GM06990 (cell line): Measurements from ENCODE around the gene PUS1.
"Not testable (repeated sequence)": the region's sequence is repeated elsewhere in the genome, so short reads cannot be mapped to it uniquely, and the experiment has no call there.

Experiments
- DNase-seq: peaks from one replicate; pipeline ENCODE4 v3.0.0-alpha.2; 2011; ENCODE audit not compliant: insufficient read length; ENCODE audit errors: extremely low read depth
- H3K27me3 ChIP-seq: replicated peaks from 2 replicates; pipeline ENCODE4 v1.6.0; 2011; ENCODE audit warnings: low read length; ENCODE audit not compliant: control insufficient read depth, insufficient read depth
- H3K36me3 ChIP-seq: 2 replicates; pipeline ENCODE4 v1.5.1; 2011; ENCODE audit warnings: low read length; ENCODE audit not compliant: control insufficient read depth, insufficient read depth
- H3K4me3 ChIP-seq: replicated peaks from 2 replicates; pipeline ENCODE4 v1.5.1; 2011; ENCODE audit warnings: low read depth, mild to moderate bottlenecking, control low read depth, low read length
- CTCF ChIP-seq: IDR thresholded peaks from 2 replicates; pipeline ENCODE4 v1.5.1; 2011; ENCODE audit warnings: low read length, control low read depth, mild to moderate bottlenecking, inconsistent platforms; ENCODE audit not compliant: insufficient read depth, poor library complexity, severe bottlenecking

Gene PUS1

DNA sequence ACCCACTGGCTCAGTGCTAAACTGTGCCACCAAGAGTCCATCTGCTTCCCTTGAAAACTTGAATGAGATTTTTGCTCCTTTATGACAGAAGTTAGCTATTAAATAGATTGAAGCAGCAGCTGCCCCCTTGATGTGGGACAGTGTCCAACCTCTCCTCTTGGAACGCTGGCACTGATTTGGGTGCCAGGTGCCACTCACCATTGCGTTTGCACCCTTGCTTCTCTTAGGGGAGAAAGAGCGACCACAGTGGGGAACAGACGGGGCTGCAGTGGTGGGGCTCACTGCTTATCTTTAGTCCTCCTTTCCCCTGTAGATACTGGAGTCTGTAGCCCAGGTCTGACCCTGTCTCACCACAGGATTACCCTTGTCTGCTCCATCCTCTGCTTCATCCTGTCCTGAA lies 30.0 kb downstream of the PUS1 start:
- DNase-seq, result no peak
- no peak for TF ChIP-seq CTCF
- Histone ChIP-seq H3K36me3 (peaks cover 3% of the 10 kb centered on the region; the same call in 1 of the 2 replicates), H3K27me3 (no peaks in the 10 kb centered on the region), H3K4me3 (no peak overlapping the region)

DNA sequence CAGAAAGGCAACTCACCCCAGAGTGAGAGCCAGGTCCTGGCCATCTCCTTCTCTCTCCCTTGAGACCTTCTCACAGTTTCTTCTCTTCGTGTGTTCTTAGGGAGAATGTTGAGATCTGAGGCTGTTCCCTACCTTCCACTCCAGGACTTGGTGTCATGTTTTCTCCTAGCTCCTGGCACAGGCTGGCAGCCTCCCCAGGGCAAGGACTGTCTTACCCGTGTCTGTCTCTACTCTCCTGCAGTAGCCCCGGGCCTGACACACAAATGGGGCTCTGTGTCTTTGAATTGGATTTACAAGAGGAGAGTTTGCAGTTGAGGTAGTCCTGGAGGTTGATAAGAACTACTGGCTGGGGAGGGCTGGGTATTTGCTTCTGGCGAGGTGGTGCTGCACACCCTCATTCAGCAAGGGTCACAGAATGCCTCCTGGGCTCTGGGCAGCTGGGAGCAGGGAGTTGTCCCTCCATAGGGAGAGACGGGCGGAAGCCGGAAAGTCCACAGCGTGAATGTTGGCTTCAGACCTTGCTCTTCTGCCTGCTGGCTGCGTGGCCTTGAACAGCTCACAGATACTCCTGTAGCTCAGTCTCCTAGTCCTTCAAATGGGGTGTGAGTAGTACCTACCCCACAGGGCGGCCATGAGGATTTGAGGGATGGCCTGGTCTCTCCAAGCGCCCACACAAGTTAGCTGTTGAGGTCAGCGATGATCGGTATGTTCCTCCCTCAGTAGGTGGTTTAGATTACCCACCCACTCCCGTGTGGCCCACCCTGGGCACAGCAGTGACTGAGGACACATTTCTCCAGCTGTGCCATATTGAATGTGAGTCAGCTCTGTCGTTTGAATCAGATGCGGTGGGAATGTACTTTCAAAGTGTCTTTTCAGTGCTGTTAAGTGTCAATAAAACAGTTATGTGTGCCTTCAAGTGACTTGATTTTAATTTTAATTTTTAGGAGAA lies 30.8 kb downstream of the PUS1 start:
- H3K36me3 ChIP-seq, result peaks cover 3% of the 10 kb centered on the region; the same call in 1 of the 2 replicates
- H3K27me3 ChIP-seq, result no peaks in the 10 kb centered on the region
- no peak for DNase-seq
- TF ChIP-seq CTCF, result no peak
- no peak overlapping the region for H3K4me3 ChIP-seq

- not testable (repeated sequence) for DNase-seq, H3K36me3 ChIP-seq, H3K4me3 ChIP-seq, H3K27me3 ChIP-seq
Measured at GRCh38 chr12:131960590-131961325, 31.7 kb downstream of the PUS1 start.

DNA sequence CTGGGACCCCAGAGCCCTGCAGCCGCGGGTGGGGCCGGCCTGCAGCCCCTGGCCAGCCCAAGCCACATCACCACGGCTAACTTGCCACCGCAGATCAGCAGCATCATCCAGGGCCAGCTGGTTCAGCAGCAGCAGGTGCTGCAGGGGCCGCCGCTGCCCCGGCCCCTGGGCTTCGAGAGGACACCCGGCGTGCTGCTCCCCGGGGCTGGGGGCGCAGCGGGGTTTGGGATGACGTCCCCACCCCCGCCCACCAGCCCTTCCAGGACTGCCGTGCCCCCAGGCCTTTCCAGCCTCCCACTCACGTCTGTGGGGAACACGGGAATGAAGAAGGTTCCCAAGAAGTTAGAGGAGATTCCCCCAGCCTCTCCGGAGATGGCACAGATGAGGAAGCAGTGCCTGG lies 32.3 kb downstream of the PUS1 start:
- not testable (repeated sequence) for H3K36me3 ChIP-seq, DNase-seq, H3K4me3 ChIP-seq, H3K27me3 ChIP-seq

DNA sequence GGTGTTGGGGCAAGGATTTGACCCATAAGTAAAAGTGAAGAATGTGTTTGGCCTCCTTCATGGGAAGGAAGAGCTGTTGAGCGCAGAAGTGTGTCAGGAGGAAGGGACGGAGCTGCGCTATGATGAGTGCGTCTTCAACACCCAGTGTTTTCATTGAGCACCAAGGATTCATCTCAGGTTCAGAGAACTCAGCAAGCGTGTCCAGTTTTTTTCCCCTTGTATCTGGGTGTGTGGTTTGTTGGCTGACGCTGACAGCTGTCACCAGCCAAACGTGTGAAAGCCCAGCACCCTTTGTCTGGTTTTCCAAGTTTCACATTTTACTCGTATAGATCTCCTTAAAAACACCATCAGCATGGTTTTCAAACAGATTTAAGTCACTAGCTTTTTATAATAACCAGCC lies 33.0 kb downstream of the PUS1 start:
- DNase-seq, result no peak
- Histone ChIP-seq H3K27me3 (no peaks in the 10 kb centered on the region), H3K4me3 (no peak overlapping the region), H3K36me3 (peaks cover 3% of the 10 kb centered on the region; the same call in 1 of the 2 replicates)
- TF ChIP-seq CTCF, result no peak

DNA sequence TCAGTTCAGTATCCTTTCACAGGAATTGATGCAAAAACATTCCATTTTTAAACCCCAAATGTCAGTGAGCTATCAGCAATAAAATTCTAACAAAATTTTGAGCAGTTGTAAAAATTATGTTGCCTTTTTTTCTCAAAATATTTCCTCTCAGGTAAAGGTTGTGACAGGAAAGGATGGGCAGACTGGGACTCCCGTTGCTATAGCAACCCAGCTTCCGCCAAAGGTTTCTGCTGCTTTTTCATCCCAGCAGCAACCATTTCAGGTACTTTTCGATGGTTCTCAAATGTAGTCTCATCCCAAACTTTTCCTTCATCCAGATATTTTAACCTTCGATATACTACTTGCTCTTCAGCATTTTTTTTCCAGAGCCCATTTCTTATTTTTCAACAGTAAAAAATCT lies 34.3 kb downstream of the PUS1 start:
- no peak for DNase-seq
- Histone ChIP-seq H3K27me3 (no peaks in the 10 kb centered on the region), H3K4me3 (no peak overlapping the region), H3K36me3 (peaks cover 3% of the 10 kb centered on the region; the same call in 1 of the 2 replicates)
- TF ChIP-seq CTCF, result no peak
